ENCODE measurements around the gene ANK3.

DNA sequence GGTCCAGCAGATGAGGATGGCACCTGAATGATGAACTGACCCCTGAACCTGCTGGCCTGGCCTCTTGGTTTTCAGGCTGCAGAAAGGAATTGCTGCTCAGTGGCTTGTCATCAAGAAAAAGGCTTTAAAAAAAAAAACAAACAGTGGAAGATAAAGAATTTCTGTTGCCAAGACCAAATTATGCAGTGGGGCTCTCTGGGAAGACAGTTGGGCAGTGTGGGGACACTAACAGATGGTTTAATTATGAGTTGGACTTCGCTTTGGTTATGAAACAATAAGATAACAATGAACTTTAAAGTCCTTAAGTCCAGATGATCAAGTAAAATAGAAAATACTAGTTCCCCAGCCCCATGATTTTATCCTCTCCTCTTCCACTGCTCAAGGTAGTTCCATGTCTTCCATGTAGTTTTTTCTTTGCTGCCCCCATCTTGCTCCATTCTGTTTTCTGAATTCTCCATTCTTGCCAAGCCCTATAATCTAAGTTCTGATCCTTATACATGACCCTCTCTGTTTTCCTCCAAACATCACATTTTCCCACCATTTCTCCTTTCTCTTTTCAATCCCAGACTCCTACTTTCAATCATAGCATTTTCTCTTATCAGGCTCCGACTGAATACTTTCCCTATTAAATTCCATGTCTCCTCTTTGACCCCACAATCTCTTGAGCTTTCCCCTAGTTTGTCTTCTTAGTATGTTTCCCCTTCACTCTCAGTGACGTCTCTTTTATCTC lies 52.6 kb downstream of the ANK3 start:
- TF ChIP-seq, protein P1, sequence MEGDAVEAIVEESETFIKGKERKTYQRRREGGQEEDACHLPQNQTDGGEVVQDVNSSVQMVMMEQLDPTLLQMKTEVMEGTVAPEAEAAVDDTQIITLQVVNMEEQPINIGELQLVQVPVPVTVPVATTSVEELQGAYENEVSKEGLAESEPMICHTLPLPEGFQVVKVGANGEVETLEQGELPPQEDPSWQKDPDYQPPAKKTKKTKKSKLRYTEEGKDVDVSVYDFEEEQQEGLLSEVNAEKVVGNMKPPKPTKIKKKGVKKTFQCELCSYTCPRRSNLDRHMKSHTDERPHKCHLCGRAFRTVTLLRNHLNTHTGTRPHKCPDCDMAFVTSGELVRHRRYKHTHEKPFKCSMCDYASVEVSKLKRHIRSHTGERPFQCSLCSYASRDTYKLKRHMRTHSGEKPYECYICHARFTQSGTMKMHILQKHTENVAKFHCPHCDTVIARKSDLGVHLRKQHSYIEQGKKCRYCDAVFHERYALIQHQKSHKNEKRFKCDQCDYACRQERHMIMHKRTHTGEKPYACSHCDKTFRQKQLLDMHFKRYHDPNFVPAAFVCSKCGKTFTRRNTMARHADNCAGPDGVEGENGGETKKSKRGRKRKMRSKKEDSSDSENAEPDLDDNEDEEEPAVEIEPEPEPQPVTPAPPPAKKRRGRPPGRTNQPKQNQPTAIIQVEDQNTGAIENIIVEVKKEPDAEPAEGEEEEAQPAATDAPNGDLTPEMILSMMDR (IDR thresholded peaks at IDR 0.05; ENCODE audit: low read length) = no peak
- TF ChIP-seq EZH2phosphoT487 (IDR thresholded peaks at IDR 0.05; ENCODE audit: low read length) = no peak
- TF ChIP-seq EZH2 (optimal IDR thresholded peaks at IDR 0.05; ENCODE audit: low read depth, low read length) = no peak

Data from MM.1S (cell line).